ENCODE data around the gene PYY.

PYY gene

DNA sequence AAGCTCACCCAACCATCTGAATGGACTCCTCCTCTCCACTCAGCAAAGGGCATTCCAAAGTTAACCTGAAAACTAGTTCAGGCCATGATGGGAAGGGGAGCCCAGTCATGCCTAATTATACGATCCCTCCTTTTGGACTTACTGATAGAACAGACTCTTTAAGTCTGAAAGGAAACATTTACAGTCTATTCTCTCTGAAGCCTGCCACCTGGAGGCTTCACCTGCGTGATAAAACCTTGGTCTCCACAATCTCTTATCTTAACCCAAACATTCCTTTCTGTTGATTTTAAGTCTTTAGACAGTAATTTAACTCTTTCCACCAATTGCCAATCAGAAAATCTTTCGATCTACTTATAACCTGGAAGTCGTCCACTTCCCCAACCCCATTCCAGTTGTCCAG, 37.4 kb downstream of the PYY start:
- TF ChIP-seq, protein P1, sequence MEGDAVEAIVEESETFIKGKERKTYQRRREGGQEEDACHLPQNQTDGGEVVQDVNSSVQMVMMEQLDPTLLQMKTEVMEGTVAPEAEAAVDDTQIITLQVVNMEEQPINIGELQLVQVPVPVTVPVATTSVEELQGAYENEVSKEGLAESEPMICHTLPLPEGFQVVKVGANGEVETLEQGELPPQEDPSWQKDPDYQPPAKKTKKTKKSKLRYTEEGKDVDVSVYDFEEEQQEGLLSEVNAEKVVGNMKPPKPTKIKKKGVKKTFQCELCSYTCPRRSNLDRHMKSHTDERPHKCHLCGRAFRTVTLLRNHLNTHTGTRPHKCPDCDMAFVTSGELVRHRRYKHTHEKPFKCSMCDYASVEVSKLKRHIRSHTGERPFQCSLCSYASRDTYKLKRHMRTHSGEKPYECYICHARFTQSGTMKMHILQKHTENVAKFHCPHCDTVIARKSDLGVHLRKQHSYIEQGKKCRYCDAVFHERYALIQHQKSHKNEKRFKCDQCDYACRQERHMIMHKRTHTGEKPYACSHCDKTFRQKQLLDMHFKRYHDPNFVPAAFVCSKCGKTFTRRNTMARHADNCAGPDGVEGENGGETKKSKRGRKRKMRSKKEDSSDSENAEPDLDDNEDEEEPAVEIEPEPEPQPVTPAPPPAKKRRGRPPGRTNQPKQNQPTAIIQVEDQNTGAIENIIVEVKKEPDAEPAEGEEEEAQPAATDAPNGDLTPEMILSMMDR (IDR thresholded peaks at IDR 0.05; ENCODE audit: low read depth, low read length, missing control alignments): no peak
- no peak overlapping the region for H3K4me3 ChIP-seq (replicated peaks; ENCODE audit: low read depth, low read length)
- no peak for DNase-seq (ENCODE audit: extremely low read depth, low read depth)

DNA sequence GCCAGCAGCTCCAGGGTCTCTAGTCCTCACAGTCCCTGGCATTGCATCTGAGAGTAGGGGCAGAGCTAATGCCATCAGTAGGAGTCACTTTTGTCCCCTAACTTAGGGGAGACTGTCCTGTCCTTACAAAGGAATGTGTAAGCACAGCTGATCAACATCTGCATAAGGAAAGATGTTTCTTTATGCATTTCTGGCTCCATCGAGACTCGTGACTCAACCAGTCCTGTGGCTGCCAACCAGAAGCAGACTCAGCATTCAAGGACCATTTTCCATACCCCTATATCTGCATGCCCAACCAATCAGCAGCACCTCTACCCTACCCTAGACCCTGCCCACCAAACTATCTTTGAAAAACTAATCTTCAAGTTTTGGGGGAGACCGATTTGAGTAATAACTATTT, 38.2 kb downstream of the PYY start:
- TF ChIP-seq, protein P1 (IDR thresholded peaks at IDR 0.05; ENCODE audit: low read depth, low read length, missing control alignments): no peak
- DNase-seq (ENCODE audit: extremely low read depth, low read depth): no peak
- H3K4me3 ChIP-seq (replicated peaks; ENCODE audit: low read depth, low read length): no peak overlapping the region

GRCh38 chr17:43914451-43914850, 39.3 kb downstream of the PYY start:
- DNase-seq (ENCODE audit: extremely low read depth, low read depth): no peak
- no peak overlapping the region for H3K4me3 ChIP-seq (replicated peaks; ENCODE audit: low read depth, low read length)
- TF ChIP-seq, protein P1 (IDR thresholded peaks at IDR 0.05; ENCODE audit: low read depth, low read length, missing control alignments): no peak

- H3K4me3 ChIP-seq (replicated peaks; ENCODE audit: low read depth, low read length): no peak overlapping the region
- no peak for DNase-seq (ENCODE audit: extremely low read depth, low read depth)
- TF ChIP-seq, protein P1 (IDR thresholded peaks at IDR 0.05; ENCODE audit: low read depth, low read length, missing control alignments): no peak
Observed at GRCh38 chr17:43913584-43913983, 40.2 kb downstream of the PYY start.

- no peak overlapping the region for H3K4me3 ChIP-seq (replicated peaks; ENCODE audit: low read depth, low read length)
- DNase-seq (ENCODE audit: extremely low read depth, low read depth): no peak
- TF ChIP-seq, protein P1 (IDR thresholded peaks at IDR 0.05; ENCODE audit: low read depth, low read length, missing control alignments): no peak
Observed at GRCh38 chr17:43912635-43913304, 41.0 kb downstream of the PYY start.

DNA sequence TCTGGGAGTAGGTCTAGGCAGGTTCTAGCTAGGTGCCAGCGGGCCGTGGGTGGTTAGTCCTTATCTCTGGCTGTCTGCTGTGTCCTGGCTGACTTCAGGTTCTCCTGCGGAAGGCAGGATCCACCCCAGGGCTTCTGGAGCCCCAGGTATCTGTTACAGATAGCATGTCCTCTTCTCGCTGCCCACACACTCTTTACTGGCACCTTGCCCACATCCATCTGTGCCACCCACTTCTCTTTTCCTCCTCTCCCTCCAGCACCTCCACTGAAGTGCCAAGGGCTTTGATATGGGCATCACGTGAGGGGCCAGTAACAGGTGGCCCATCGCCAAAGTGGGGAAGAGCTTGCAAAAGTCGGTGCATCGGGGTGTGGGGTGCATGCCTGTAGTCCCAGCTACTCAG, 41.8 kb downstream of the PYY start:
- no peak for DNase-seq (ENCODE audit: extremely low read depth, low read depth)
- TF ChIP-seq, protein P1 (IDR thresholded peaks at IDR 0.05; ENCODE audit: low read depth, low read length, missing control alignments): no peak
- H3K4me3 ChIP-seq (replicated peaks; ENCODE audit: low read depth, low read length): no peak overlapping the region
